Measurements from ENCODE around the gene ANKRD10.

Gene ANKRD10

DNA sequence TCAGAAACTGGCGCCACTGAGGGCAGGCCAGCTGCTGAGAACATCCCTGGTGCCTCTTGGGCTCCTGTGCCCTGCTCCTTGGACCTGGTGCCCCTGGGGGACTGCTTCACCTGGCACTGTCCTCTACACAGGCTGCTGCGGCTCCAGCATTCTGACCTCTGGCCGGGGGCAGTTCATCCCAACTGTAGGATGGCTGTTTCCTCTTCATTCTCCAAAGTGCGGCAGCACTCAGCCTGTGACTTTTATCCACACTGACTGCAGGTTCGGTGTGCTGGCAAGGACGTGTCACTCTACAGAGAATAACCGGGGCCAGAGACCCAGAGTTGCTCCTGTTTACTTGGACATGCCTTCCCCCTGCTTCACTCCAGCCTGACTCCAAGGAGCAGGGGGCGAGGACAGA, 7.6 kb upstream of the ANKRD10 start:
- H2AFZ ChIP-seq (ENCODE audit: low read depth, low read length), result no peak overlapping the region
- peaks cover 4% of the 10 kb centered on the region for H3K27me3 ChIP-seq (ENCODE audit: insufficient read depth, low read length, poor library complexity)
- no peak overlapping the region for H3K4me2 ChIP-seq (ENCODE audit: insufficient read depth, low read length)
- no peaks in the 10 kb centered on the region for H3K36me3 ChIP-seq (ENCODE audit: insufficient read depth, low read length)
- no peak for TF ChIP-seq CTCF (IDR thresholded peaks at IDR 0.05; ENCODE audit: borderline replicate concordance, extremely low read depth, low read length, poor library complexity, severe bottlenecking)
- TF ChIP-seq EZH2 (IDR thresholded peaks at IDR 0.05; ENCODE audit: borderline replicate concordance, low read depth, low read length, severe bottlenecking), result no peak
- H3K9me3 ChIP-seq (ENCODE audit: insufficient read depth, low read length, severe bottlenecking), result no peaks in the 10 kb centered on the region
- no peaks in the 10 kb centered on the region for H3K79me2 ChIP-seq (ENCODE audit: insufficient read depth, low read length)
- no peak overlapping the region for H3K4me3 ChIP-seq (ENCODE audit: low read depth in 1 of 2, low read length in 2 of 2)
- no peak overlapping the region for H3K9ac ChIP-seq (ENCODE audit: low read depth, low read length)
- no peaks in the 10 kb centered on the region for H3K4me1 ChIP-seq (ENCODE audit: insufficient read depth, low read length)
- ATAC-seq (ENCODE audit: insufficient read depth, low read depth) (no peak), DNase-seq (no peak)
- no peak overlapping the region for H3K27ac ChIP-seq (ENCODE audit: low read length)
- no peaks in the 10 kb centered on the region for H4K20me1 ChIP-seq (ENCODE audit: insufficient read depth, low read length)

DNA sequence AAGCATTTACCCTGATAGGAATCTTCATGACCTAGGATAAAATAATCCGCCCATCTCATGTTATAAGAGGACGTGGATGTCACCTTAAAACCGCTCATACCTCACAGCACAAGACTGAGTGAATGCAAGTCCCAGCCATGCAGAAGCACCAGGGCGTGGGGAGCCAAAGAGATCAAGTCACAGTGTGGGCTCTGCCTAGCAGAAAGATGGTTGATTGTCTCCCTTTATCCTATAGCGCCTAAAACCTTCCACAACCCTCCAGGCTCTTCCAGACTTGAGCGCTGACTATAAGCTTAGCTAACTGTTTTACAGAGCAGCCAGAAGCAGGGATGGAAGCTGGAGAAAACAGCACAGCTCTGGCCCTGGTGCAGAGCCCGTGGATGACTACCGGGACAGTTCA, 6.8 kb upstream of the ANKRD10 start:
- DNase-seq (no peak), ATAC-seq (ENCODE audit: insufficient read depth, low read depth) (no peak)
- Histone ChIP-seq H3K9me3 (ENCODE audit: insufficient read depth, low read length, severe bottlenecking) (no peaks in the 10 kb centered on the region), H3K36me3 (ENCODE audit: insufficient read depth, low read length) (no peaks in the 10 kb centered on the region), H3K4me1 (ENCODE audit: insufficient read depth, low read length) (peaks cover 2% of the 10 kb centered on the region), H3K79me2 (ENCODE audit: insufficient read depth, low read length) (peaks cover 2% of the 10 kb centered on the region), H2AFZ (ENCODE audit: low read depth, low read length) (no peak overlapping the region), H4K20me1 (ENCODE audit: insufficient read depth, low read length) (no peaks in the 10 kb centered on the region), H3K4me2 (ENCODE audit: insufficient read depth, low read length) (no peak overlapping the region), H3K4me3 (ENCODE audit: low read depth in 1 of 2, low read length in 2 of 2) (no peak overlapping the region), H3K27ac (ENCODE audit: low read length) (no peak overlapping the region), H3K27me3 (ENCODE audit: insufficient read depth, low read length, poor library complexity) (peaks cover 4% of the 10 kb centered on the region), H3K9ac (ENCODE audit: low read depth, low read length) (no peak overlapping the region)
- no peak for TF ChIP-seq CTCF (IDR thresholded peaks at IDR 0.05; ENCODE audit: borderline replicate concordance, extremely low read depth, low read length, poor library complexity, severe bottlenecking)
- no peak for TF ChIP-seq EZH2 (IDR thresholded peaks at IDR 0.05; ENCODE audit: borderline replicate concordance, low read depth, low read length, severe bottlenecking)

- Histone ChIP-seq H3K27ac (ENCODE audit: low read length) (no peak overlapping the region), H3K4me2 (ENCODE audit: insufficient read depth, low read length) (no peak overlapping the region), H3K4me3 (ENCODE audit: low read depth in 1 of 2, low read length in 2 of 2) (no peak overlapping the region), H3K9me3 (ENCODE audit: insufficient read depth, low read length, severe bottlenecking) (no peaks in the 10 kb centered on the region), H3K9ac (ENCODE audit: low read depth, low read length) (no peak overlapping the region), H2AFZ (ENCODE audit: low read depth, low read length) (no peak overlapping the region), H3K4me1 (ENCODE audit: insufficient read depth, low read length) (peaks cover 6% of the 10 kb centered on the region), H4K20me1 (ENCODE audit: insufficient read depth, low read length) (no peaks in the 10 kb centered on the region), H3K36me3 (ENCODE audit: insufficient read depth, low read length) (no peaks in the 10 kb centered on the region), H3K79me2 (ENCODE audit: insufficient read depth, low read length) (peaks cover 5% of the 10 kb centered on the region), H3K27me3 (ENCODE audit: insufficient read depth, low read length, poor library complexity) (peaks cover 4% of the 10 kb centered on the region)
- ATAC-seq (ENCODE audit: insufficient read depth, low read depth) (no peak), DNase-seq (no peak)
- TF ChIP-seq CTCF (IDR thresholded peaks at IDR 0.05; ENCODE audit: borderline replicate concordance, extremely low read depth, low read length, poor library complexity, severe bottlenecking), result no peak
- TF ChIP-seq EZH2 (IDR thresholded peaks at IDR 0.05; ENCODE audit: borderline replicate concordance, low read depth, low read length, severe bottlenecking), result no peak
Measured at GRCh38 chr13:110921209-110921608, 6.3 kb upstream of the ANKRD10 start.

- DNase-seq, result no peak
- H3K9ac ChIP-seq (ENCODE audit: low read depth, low read length), result no peak overlapping the region
- H3K36me3 ChIP-seq (ENCODE audit: insufficient read depth, low read length), result no peaks in the 10 kb centered on the region
- H3K4me3 ChIP-seq (ENCODE audit: low read depth in 1 of 2, low read length in 2 of 2), result no peak overlapping the region
- TF ChIP-seq EZH2 (IDR thresholded peaks at IDR 0.05; ENCODE audit: borderline replicate concordance, low read depth, low read length, severe bottlenecking) (no peak), CTCF (IDR thresholded peaks at IDR 0.05; ENCODE audit: borderline replicate concordance, extremely low read depth, low read length, poor library complexity, severe bottlenecking) (no peak)
- no peak overlapping the region for H2AFZ ChIP-seq (ENCODE audit: low read depth, low read length)
- H3K27me3 ChIP-seq (ENCODE audit: insufficient read depth, low read length, poor library complexity), result peaks cover 4% of the 10 kb centered on the region
- peaks cover 13% of the 10 kb centered on the region for H3K79me2 ChIP-seq (ENCODE audit: insufficient read depth, low read length)
- no peaks in the 10 kb centered on the region for H4K20me1 ChIP-seq (ENCODE audit: insufficient read depth, low read length)
- peaks cover 12% of the 10 kb centered on the region for H3K4me1 ChIP-seq (ENCODE audit: insufficient read depth, low read length)
- H3K9me3 ChIP-seq (ENCODE audit: insufficient read depth, low read length, severe bottlenecking), result no peaks in the 10 kb centered on the region
- no peak for ATAC-seq (ENCODE audit: insufficient read depth, low read depth)
- no peak overlapping the region for H3K4me2 ChIP-seq (ENCODE audit: insufficient read depth, low read length)
- H3K27ac ChIP-seq (ENCODE audit: low read length), result no peak overlapping the region
Measured at GRCh38 chr13:110920038-110920437, 5.2 kb upstream of the ANKRD10 start.
